ENCODE data around the gene RIPK3.

The RIPK3 gene

DNA sequence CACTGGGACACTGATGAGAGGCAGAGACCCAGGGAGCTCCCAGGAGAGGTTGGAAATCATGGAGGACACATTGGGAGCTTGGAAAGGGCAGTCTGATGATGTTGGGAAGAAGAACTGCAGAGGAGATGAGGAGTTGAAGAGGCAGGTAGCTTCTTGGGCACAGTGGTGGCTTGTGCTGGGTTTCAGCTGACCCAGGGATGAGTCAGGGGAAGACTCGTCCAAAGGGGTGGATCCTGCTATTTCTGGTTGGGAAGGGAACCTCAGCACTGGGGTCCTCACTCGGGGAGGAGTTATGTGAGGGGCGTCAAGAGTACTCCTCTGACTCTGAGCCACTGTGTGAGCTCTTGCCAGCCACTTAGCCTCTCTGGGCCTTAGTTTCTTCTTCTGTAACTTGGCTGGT, 16.4 kb downstream of the RIPK3 start:
- TF ChIP-seq, protein P1, sequence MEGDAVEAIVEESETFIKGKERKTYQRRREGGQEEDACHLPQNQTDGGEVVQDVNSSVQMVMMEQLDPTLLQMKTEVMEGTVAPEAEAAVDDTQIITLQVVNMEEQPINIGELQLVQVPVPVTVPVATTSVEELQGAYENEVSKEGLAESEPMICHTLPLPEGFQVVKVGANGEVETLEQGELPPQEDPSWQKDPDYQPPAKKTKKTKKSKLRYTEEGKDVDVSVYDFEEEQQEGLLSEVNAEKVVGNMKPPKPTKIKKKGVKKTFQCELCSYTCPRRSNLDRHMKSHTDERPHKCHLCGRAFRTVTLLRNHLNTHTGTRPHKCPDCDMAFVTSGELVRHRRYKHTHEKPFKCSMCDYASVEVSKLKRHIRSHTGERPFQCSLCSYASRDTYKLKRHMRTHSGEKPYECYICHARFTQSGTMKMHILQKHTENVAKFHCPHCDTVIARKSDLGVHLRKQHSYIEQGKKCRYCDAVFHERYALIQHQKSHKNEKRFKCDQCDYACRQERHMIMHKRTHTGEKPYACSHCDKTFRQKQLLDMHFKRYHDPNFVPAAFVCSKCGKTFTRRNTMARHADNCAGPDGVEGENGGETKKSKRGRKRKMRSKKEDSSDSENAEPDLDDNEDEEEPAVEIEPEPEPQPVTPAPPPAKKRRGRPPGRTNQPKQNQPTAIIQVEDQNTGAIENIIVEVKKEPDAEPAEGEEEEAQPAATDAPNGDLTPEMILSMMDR (IDR thresholded peaks at IDR 0.05; ENCODE audit: control extremely low read depth, extremely low read depth, low read depth, missing control alignments): no peak
- DNase-seq (ENCODE audit: extremely low spot score): no peak
- ChIA-PET CTCF (interaction anchor here (0.9 to 21.9 kb wide), 7 partner anchors 9 to 764 kb away, joined by 3 to 629 read pairs (median 3); partner anchors contain the start of genes ADCY4, CBLN3, CIDEB and KHNYN), POLR2A (interaction anchor here (0.5 kb wide), 1 partner anchor 16 kb away, joined by 3 read pairs; the partner anchor contains the start of gene CIDEB)

DNA sequence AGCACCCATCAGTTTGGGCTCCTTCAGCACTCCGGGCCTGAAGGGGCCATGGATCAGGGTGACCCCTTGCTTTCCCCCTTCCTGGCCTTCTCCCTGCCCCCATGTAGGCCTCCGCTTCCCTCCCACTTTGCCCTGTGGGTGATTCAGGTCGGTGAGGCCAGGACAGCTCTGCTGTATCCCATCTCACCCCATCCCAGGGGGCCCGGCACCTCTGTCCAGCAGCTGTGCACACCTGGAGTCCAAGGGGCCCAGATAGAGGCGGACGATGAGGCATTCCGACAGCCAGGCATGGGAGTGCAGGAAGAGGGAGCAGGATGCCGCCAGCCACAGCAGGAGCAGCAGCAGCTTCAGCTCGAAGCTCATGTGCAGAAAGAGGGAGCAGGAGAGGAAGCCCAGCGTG, 17.1 kb downstream of the RIPK3 start:
- TF ChIP-seq, protein P1 (IDR thresholded peaks at IDR 0.05; ENCODE audit: control extremely low read depth, extremely low read depth, low read depth, missing control alignments): no peak
- CTCF ChIA-PET: interaction anchor here (0.7 to 21.9 kb wide), 9 partner anchors 10 to 763 kb away, joined by 3 to 629 read pairs (median 3); partner anchors contain the start of genes ADCY4, CBLN3, CIDEB and KHNYN
- no peak for DNase-seq (ENCODE audit: extremely low spot score)
- POLR2A ChIA-PET: no interaction called here

DNA sequence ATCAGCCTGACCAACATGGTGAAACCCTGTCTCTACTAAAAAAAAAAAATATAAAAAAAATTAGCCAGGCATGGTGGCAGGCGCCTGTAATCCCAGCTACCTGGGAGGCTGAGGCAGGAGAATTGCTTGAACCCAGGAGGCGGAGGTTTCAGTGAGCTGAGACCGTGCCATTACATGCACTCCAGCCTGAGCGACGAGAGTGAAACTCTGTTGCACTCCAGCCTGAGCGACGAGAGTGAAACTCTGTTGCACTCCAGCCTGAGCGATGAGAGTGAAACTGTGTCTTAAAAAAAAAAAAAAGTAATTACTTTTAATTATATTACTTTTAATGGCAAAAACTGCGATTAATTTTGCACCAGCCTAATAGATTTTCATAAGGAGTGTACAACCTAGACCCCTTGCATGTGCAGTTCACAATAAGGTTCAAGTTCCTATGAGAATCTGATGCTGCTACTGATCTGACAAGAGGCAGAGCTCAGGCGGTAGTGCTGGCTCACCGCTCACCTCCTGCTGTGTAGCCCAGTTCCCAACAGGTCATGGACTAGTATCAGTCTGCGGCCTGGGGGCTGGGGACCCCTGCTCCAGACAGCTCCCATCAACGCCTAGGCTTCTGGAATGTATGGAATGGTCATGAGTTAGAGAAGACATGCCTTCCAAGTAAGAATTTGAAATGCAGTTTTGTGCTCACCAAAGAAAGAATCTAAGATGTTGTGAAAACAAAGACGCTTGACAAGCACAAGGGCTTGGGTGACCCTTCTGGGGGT, 18.4 kb downstream of the RIPK3 start:
- DNase-seq (ENCODE audit: extremely low spot score): no peak
- TF ChIP-seq, protein P1 (IDR thresholded peaks at IDR 0.05; ENCODE audit: control extremely low read depth, extremely low read depth, low read depth, missing control alignments): no peak
- POLR2A ChIA-PET: interaction anchor here (0.7 kb wide), 1 partner anchor 110 kb away, joined by 8 read pairs; no protein-coding TSS in a partner anchor
- CTCF ChIA-PET: interaction anchor here (1.0 to 21.9 kb wide), 4 partner anchors 11 to 112 kb away, joined by 3 to 629 read pairs (median 35); partner anchors contain the start of genes ADCY4, CBLN3, CIDEB and KHNYN

DNA sequence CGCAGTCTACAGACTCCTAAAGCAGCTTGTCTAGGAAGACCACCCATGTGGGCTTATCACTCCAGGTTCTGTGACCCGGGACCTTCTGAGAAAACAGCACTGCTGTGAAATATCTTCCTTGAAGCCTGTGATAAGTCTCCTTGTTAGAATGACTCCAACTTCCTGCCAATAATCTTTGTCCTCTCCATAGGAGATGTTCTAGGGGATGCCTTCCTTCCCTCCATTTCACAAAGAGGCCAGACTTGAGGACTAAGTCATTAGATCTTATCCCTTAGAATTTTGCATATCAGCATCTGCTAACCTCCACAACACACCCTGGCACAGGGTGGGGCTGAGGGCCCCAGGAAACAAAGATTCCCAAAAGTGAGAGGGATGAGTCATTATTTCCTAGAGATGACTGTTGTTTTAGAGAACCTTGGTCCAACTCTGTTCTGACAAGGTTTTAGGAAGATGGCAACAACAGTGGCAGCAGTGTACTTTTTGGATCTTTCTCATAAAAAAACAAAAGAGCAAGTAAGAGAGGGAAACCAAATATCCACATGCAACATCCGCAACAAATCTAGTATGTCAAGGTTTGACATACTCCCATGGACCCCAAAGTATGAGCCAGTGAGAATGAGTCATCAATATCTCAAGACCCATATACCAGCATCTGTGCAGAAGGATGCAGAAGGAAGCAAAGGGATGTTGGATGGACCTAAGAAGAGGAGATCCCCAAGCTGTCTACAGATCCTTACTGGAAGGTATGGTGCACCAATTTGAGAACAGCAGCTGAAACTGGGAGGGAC, 22.5 kb downstream of the RIPK3 start:
- POLR2A ChIA-PET: no interaction called here
- TF ChIP-seq, protein P1 (IDR thresholded peaks at IDR 0.05; ENCODE audit: control extremely low read depth, extremely low read depth, low read depth, missing control alignments): no peak
- CTCF ChIA-PET: interaction anchor here (1.0 to 8.8 kb wide), 6 partner anchors 9 to 115 kb away, joined by 4 to 58 read pairs (median 14); partner anchors contain the start of genes ADCY4 and CIDEB
- DNase-seq (ENCODE audit: extremely low spot score): no peak

DNA sequence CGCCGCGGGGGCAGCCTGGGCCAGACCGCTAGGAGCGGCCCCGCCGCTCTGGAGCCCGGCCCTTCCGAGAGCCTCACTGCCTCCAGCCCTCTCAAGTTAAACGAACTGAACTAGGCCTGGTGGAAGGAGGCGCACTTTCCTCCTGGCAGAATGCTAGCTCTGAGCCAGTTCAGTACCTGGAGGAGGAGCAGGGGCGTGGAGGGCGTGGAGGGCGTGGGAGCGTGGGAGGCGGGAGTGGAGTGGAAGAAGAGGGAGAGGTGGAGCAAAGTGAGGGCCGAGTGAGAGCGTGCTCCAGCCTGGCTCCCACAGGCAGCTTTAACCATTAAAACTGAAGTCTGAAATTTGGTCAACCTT, 23.2 kb downstream of the RIPK3 start:
- TF ChIP-seq, protein P1 (IDR thresholded peaks at IDR 0.05; ENCODE audit: control extremely low read depth, extremely low read depth, low read depth, missing control alignments): no peak
- DNase-seq (ENCODE audit: extremely low spot score): no peak
- CTCF ChIA-PET: interaction anchor here (1.7 kb wide), 2 partner anchors 9 to 115 kb away, joined by 6 to 12 read pairs; partner anchors contain the start of gene CIDEB
- POLR2A ChIA-PET: no interaction called here

Measured in GM10248 (cell line).